ENCODE measurements around the gene SPATA31A1. TPM values are rescaled to one million over a fixed set of nuclear protein-coding genes. Genes with fewer than 3 reads are reported as not detected.

The SPATA31A1 gene
- total RNA-seq: not detected in 2 replicates

GRCh38 chr9:39355369-39355768, at the start of gene SPATA31A1:
Gene SPATA31A1 (plus strand): TSS chr9:39355669. CDS start chr9:39355731, 62 bp downstream.

Other genes starting within 250 kb of the SPATA31A1 start
- gene CNTNAP3, start 67.5 kb upstream of the SPATA31A1 start, total RNA-seq: 3.3 and 7.3 TPM in 2 replicates